Testis (tissue), 3 donors: ENCODE results near the gene LYSMD4. TPM values are rescaled to one million over a fixed set of nuclear protein-coding genes. Genes with fewer than 3 reads are reported as not detected.
"Not testable (repeated sequence)": the region's sequence is repeated elsewhere in the genome, so short reads cannot be mapped to it uniquely, and the experiment has no call there.

Experiments used
- DNase-seq: peaks from one replicate; pipeline ENCODE4 v3.0.0-alpha.2; 2019
- H3K27ac ChIP-seq, 2 donors: fragments of 200-600 bp; sonication (generic); one replicate each; pipeline ENCODE4 v1.5.1; 2019
- H3K27me3 ChIP-seq: fragments of 200-600 bp; sonication (generic); one replicate; pipeline ENCODE4 v1.5.1; 2019
- H3K36me3 ChIP-seq: fragments of 200-600 bp; sonication (generic); one replicate; pipeline ENCODE4 v1.5.1; 2017; ENCODE audit warnings: low read depth; ENCODE audit errors: missing control alignments
- H3K4me1 ChIP-seq: fragments of 200-600 bp; sonication (generic); one replicate; pipeline ENCODE4 v1.5.1; 2019
- H3K4me3 ChIP-seq, 2 donors: fragments of 200-600 bp; sonication (generic); one replicate each; pipeline ENCODE4 v1.5.1; 2017 to 2019
- H3K9me3 ChIP-seq: fragments of 200-600 bp; sonication (generic); one replicate; pipeline ENCODE4 v1.5.1; 2017
- CTCF ChIP-seq, 3 experiments: fragments of 450-650 bp in 2 of 3; fragments of 200-600 bp in 1 of 3; sonication (generic) in 1 of 3; IDR thresholded peaks; one replicate each; pipeline ENCODE4 v1.5.1; 2016 to 2019; ENCODE audit warnings: antibody characterized with exemption in 3 of 3, mild to moderate bottlenecking in 2 of 3, moderate library complexity in 1 of 3
- POLR2A ChIP-seq: fragments of 450-650 bp; IDR thresholded peaks from one replicate; pipeline ENCODE4 v1.6.1; 2017; ENCODE audit warnings: antibody characterized with exemption, mild to moderate bottlenecking, moderate library complexity
- WGBS, 2 donors: methylation state at CpG; one replicate each; pipeline ENCODE4 v1.1.5; 2018; 5-methylcytosine and 5-hydroxymethylcytosine counted together
- intact Hi-C: fragments of 100-400 bp; cut with DNase I; formaldehyde crosslinking; loops from one replicate; pipeline ENCODE4 v1.15.1; 2023; ENCODE audit warnings: low total_unique reads
- polyA plus RNA-seq: library from polyadenylated mRNA; stranded (reverse); fragments of 350-450 nt; fragmentation: Illumina TruSeq; extraction: RNeasy Lipid Tissue Mini Kit (QIAGEN cat#74804); gene quantifications from one replicate; pipeline ENCODE4 v1.2.3, GENCODE V29; 2014; ENCODE audit warnings: low read depth, low replicate concordance; ENCODE audit not compliant: insufficient read depth
- total RNA-seq, 2 donors: library from RNA; depleted of rRNA; stranded (reverse); fragments of >200 nt; gene quantifications; one replicate each; pipeline ENCODE4 v1.2.3, GENCODE V29; 2016

The LYSMD4 gene
- total and polyA plus RNA-seq, 3 donors from 2014 or later = 13.2 to 27.1 (median 23.6) TPM

GRCh38 chr15:99762288-99762687 is 29.1 kb upstream of the LYSMD4 start:
- Histone ChIP-seq H3K27ac (no peak overlapping the region), H3K27me3 (no peaks in the 10 kb centered on the region), H3K4me1 (no peaks in the 10 kb centered on the region), H3K36me3 (no peaks in the 10 kb centered on the region), H3K4me3 (no peak overlapping the region), H3K9me3 (no peaks in the 10 kb centered on the region)
- 97 to 100% methylated on average over 1 of the region's 1 CpG for WGBS, 2 donors
- DNase-seq = no peak
- intact Hi-C loops = no loop called here
- TF ChIP-seq POLR2A (no peak), CTCF (IDR thresholded peaks at IDR 0.05) (no peak)

- WGBS, 2 donors = 16 to 20% methylated on average over 7 of the region's 7 CpGs
- no peaks in the 10 kb centered on the region for H3K9me3 ChIP-seq
- H3K36me3 ChIP-seq = no peaks in the 10 kb centered on the region
These were observed 22.6 kb upstream of the LYSMD4 start for GRCh38 chr15:99755692-99756409.

GRCh38 chr15:99753066-99753465 is 19.8 kb upstream of the LYSMD4 start:
- Histone ChIP-seq H3K9me3 (no peaks in the 10 kb centered on the region), H3K4me1 (no peaks in the 10 kb centered on the region), H3K36me3 (no peaks in the 10 kb centered on the region), H3K27me3 (no peaks in the 10 kb centered on the region), H3K27ac (no peak overlapping the region), H3K4me3 (no peak overlapping the region)
- no peak for DNase-seq
- intact Hi-C loops = no loop called here
- TF ChIP-seq CTCF (IDR thresholded peaks at IDR 0.05) (no peak), POLR2A (no peak)
- WGBS, 2 donors = 85 to 88% methylated on average over 4 of the region's 4 CpGs

More at GRCh38 chr15:99755692-99756409, 22.6 kb upstream of the LYSMD4 start:
- no peaks in the 10 kb centered on the region for H3K27me3 ChIP-seq
- H3K27ac ChIP-seq = no peak overlapping the region
- intact Hi-C loops = no loop called here
- TF ChIP-seq POLR2A = no peak
- TF ChIP-seq CTCF (IDR thresholded peaks at IDR 0.05) = peak; percentile 67 to 75 (median 70)
- DNase-seq = peak; percentile 64
- no peak overlapping the region for H3K4me3 ChIP-seq
- no peaks in the 10 kb centered on the region for H3K4me1 ChIP-seq

- TF ChIP-seq POLR2A = no peak
- no peak for TF ChIP-seq CTCF (IDR thresholded peaks at IDR 0.05)
- WGBS, 2 donors = 91 to 93% methylated on average over 4 of the region's 4 CpGs
- H3K4me3 ChIP-seq = no peak overlapping the region
- H3K27ac ChIP-seq = no peak overlapping the region
- no peaks in the 10 kb centered on the region for H3K4me1 ChIP-seq
- intact Hi-C loops = no loop called here
- no peaks in the 10 kb centered on the region for H3K9me3 ChIP-seq
- H3K36me3 ChIP-seq = no peaks in the 10 kb centered on the region
- DNase-seq = no peak
- no peaks in the 10 kb centered on the region for H3K27me3 ChIP-seq
These were observed 19.3 kb upstream of the LYSMD4 start for GRCh38 chr15:99752556-99752955.

- intact Hi-C loops = not testable (repeated sequence)
These were observed 17.1 kb upstream of the LYSMD4 start for GRCh38 chr15:99750326-99750725.

More at GRCh38 chr15:99750326-99750725, 17.1 kb upstream of the LYSMD4 start:
- H3K27ac ChIP-seq, H3K4me1 ChIP-seq, H3K4me3 ChIP-seq, H3K9me3 ChIP-seq, H3K27me3 ChIP-seq, H3K36me3 ChIP-seq, DNase-seq: not testable (repeated sequence)
- 79 to 85% methylated on average over 11 of the region's 11 CpGs for WGBS, 2 donors
